Vagina (tissue), 2 donors: Measurements from ENCODE around the gene DBX2. TPM values are rescaled to one million over a fixed set of nuclear protein-coding genes. Genes with fewer than 3 reads are reported as not detected.
"Not testable (repeated sequence)": the region's sequence is repeated elsewhere in the genome, so short reads cannot be mapped to it uniquely, and the experiment has no call there.

ENCODE experiments used
- DNase-seq, 2 donors: peaks; one replicate each; pipeline ENCODE4 v3.0.0-alpha.2; 2017; ENCODE audit errors: extremely low spot score in 2 of 2
- H3K27ac ChIP-seq: fragments of 200-600 bp; sonication (generic); one replicate; pipeline ENCODE4 v1.5.1; 2019
- H3K27me3 ChIP-seq: fragments of 200-600 bp; sonication (generic); one replicate; pipeline ENCODE4 v1.5.1; 2019
- H3K36me3 ChIP-seq, 2 donors: fragments of 200-600 bp; sonication (generic); one replicate each; pipeline ENCODE4 v1.5.1; 2017 to 2019
- H3K4me1 ChIP-seq: fragments of 200-600 bp; sonication (generic); one replicate; pipeline ENCODE4 v1.5.1; 2019
- H3K4me3 ChIP-seq, 2 donors: fragments of 200-600 bp; sonication (generic); 1 replicate in 1 of 2; 2 replicates in 1 of 2; pipeline ENCODE4 v1.5.1; 2016 to 2019
- H3K9me3 ChIP-seq: fragments of 200-600 bp; sonication (generic); one replicate; pipeline ENCODE4 v1.5.1; 2019
- POLR2A ChIP-seq, 2 donors: fragments of 450-650 bp; IDR thresholded peaks; one replicate each; pipeline ENCODE4 v1.6.1; 2017; ENCODE audit warnings: antibody characterized with exemption in 2 of 2, mild to moderate bottlenecking in 2 of 2, moderate library complexity in 2 of 2
- POLR2AphosphoS5 ChIP-seq, 2 donors: sonication (generic); formaldehyde crosslinking; IDR thresholded peaks; one replicate each; pipeline ENCODE4 v1.9.0; 2017; ENCODE audit warnings: antibody characterized with exemption in 2 of 2, mild to moderate bottlenecking in 2 of 2, low read depth in 1 of 2; ENCODE audit not compliant: insufficient read depth in 1 of 2
- intact Hi-C: fragments of 100-400 bp; cut with DNase I; formaldehyde crosslinking; loops from one replicate; pipeline ENCODE4 v1.15.1; 2023
- total RNA-seq: library from RNA; depleted of rRNA; stranded (reverse); fragments of >200 nt; gene quantifications from one replicate; pipeline ENCODE4 v1.2.3, GENCODE V29; 2016
- TF ChIP-seq, protein P1 (sequence below), 3 experiments: fragments of 450-650 bp in 2 of 3; fragments of 200-600 bp in 1 of 3; sonication (generic) in 1 of 3; IDR thresholded peaks; one replicate each; pipeline ENCODE4 v1.5.1; 2017 to 2019; ENCODE audit warnings: antibody characterized with exemption in 3 of 3, mild to moderate bottlenecking in 2 of 3, moderate library complexity in 2 of 3

Gene DBX2
- total RNA-seq, 1 donor from 2014 or later: not detected

DNA sequence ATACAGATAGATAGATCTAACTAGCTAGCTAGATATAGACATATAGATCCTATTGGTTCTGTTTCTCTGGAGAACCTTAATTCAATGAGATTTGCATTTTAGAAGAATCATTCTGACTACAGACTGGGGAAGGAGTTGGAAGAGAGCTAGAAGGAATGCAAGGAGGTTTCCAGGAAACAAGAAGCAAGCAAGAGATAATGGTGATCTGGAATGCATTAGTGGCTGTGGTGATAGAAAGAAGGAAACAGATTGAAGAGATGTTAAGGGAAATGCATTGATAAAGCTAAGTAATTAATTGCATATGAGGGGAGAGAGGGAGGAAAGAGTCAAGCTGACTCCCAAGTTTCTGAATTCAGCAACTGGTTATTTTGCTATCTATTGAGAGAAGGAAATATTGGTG is 42.7 kb downstream of the DBX2 start:
- Histone ChIP-seq H3K9me3 (no peaks in the 10 kb centered on the region), H3K4me3 (no peak overlapping the region), H3K36me3 (no peaks in the 10 kb centered on the region), H3K4me1 (no peaks in the 10 kb centered on the region), H3K27ac (no peak overlapping the region), H3K27me3 (no peaks in the 10 kb centered on the region)
- intact Hi-C loops: no loop called here
- TF ChIP-seq, protein P1, sequence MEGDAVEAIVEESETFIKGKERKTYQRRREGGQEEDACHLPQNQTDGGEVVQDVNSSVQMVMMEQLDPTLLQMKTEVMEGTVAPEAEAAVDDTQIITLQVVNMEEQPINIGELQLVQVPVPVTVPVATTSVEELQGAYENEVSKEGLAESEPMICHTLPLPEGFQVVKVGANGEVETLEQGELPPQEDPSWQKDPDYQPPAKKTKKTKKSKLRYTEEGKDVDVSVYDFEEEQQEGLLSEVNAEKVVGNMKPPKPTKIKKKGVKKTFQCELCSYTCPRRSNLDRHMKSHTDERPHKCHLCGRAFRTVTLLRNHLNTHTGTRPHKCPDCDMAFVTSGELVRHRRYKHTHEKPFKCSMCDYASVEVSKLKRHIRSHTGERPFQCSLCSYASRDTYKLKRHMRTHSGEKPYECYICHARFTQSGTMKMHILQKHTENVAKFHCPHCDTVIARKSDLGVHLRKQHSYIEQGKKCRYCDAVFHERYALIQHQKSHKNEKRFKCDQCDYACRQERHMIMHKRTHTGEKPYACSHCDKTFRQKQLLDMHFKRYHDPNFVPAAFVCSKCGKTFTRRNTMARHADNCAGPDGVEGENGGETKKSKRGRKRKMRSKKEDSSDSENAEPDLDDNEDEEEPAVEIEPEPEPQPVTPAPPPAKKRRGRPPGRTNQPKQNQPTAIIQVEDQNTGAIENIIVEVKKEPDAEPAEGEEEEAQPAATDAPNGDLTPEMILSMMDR (IDR thresholded peaks at IDR 0.05): no peak
- TF ChIP-seq POLR2AphosphoS5 (IDR thresholded peaks at IDR 0.05; ENCODE audit: insufficient read depth in 1 of 2, low read depth in 1 of 2) (no peak), POLR2A (IDR thresholded peaks at IDR 0.05) (no peak)
- no peak for DNase-seq

DNA sequence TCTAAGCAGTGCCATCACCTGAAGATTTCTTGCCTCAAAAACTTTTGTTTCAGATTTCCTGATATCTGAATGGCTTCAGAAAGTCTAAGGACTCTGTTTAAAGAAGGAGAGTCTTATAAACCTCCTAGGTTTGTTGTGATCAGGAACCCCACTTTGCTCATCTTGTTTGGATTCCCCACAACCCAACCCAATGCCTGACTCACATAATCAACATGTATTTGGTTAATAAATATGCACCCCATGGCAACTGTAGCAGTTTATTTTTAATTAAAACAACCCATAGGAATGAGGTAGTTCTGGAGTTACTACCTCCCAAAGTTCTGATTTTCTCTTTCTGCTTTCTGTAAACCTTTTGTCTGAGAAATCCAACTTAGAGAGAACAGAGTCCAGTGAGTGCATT is 51.5 kb downstream of the DBX2 start:
- intact Hi-C loops: no loop called here
- H3K27me3 ChIP-seq: no peaks in the 10 kb centered on the region
- no peak for DNase-seq
- no peak overlapping the region for H3K4me3 ChIP-seq
- no peaks in the 10 kb centered on the region for H3K9me3 ChIP-seq
- no peaks in the 10 kb centered on the region for H3K4me1 ChIP-seq
- no peak for TF ChIP-seq POLR2AphosphoS5 (IDR thresholded peaks at IDR 0.05; ENCODE audit: insufficient read depth in 1 of 2, low read depth in 1 of 2)
- no peak for TF ChIP-seq POLR2A (IDR thresholded peaks at IDR 0.05)
- TF ChIP-seq, protein P1 (IDR thresholded peaks at IDR 0.05): no peak
- H3K27ac ChIP-seq: no peak overlapping the region
- no peaks in the 10 kb centered on the region for H3K36me3 ChIP-seq

DNA sequence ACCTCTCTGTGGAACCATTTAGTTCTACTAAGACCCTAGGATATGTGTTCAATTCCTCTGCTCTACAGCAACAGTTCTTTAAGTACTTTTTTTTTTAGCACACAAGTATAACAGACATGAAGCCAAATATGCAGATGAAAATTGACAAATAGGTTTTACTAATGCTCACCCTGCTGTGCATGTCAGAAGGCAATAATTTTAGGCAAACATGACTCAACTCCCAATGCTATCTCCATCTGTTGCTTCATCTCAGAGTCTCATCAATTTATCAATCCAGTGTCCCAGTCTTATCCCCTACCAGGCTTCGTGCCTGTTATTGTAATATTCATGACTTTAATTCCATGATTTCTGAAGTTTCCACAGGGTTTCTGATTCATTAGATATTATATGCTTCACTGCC is 57.7 kb downstream of the DBX2 start:
- no peak for DNase-seq
- intact Hi-C loops: no loop called here
- TF ChIP-seq POLR2A (IDR thresholded peaks at IDR 0.05) (no peak), POLR2AphosphoS5 (IDR thresholded peaks at IDR 0.05; ENCODE audit: insufficient read depth in 1 of 2, low read depth in 1 of 2) (no peak)
- TF ChIP-seq, protein P1 (IDR thresholded peaks at IDR 0.05): no peak

GRCh38 chr12:44984863-44985262 is 66.0 kb downstream of the DBX2 start:
- H3K4me3 ChIP-seq, H3K36me3 ChIP-seq, intact Hi-C loops, H3K27ac ChIP-seq, DNase-seq, H3K27me3 ChIP-seq, H3K4me1 ChIP-seq, H3K9me3 ChIP-seq: not testable (repeated sequence)

More for the DNA sequence above, 57.7 kb downstream of the DBX2 start:
- no peak overlapping the region for H3K27ac ChIP-seq
- no peaks in the 10 kb centered on the region for H3K27me3 ChIP-seq
- H3K9me3 ChIP-seq: no peaks in the 10 kb centered on the region
- H3K36me3 ChIP-seq: no peaks in the 10 kb centered on the region
- no peak overlapping the region for H3K4me3 ChIP-seq
- H3K4me1 ChIP-seq: no peaks in the 10 kb centered on the region

- H3K4me3 ChIP-seq: no peak overlapping the region
- TF ChIP-seq, protein P1 (IDR thresholded peaks at IDR 0.05): no peak
- TF ChIP-seq POLR2A (IDR thresholded peaks at IDR 0.05): no peak
- no peak for TF ChIP-seq POLR2AphosphoS5 (IDR thresholded peaks at IDR 0.05; ENCODE audit: insufficient read depth in 1 of 2, low read depth in 1 of 2)
- H3K9me3 ChIP-seq: no peaks in the 10 kb centered on the region
- H3K4me1 ChIP-seq: no peaks in the 10 kb centered on the region
- intact Hi-C loops: no loop called here
- H3K36me3 ChIP-seq: no peaks in the 10 kb centered on the region
- no peaks in the 10 kb centered on the region for H3K27me3 ChIP-seq
- DNase-seq: no peak
- no peak overlapping the region for H3K27ac ChIP-seq
These were observed 71.0 kb downstream of the DBX2 start for GRCh38 chr12:44979918-44980317.

DNA sequence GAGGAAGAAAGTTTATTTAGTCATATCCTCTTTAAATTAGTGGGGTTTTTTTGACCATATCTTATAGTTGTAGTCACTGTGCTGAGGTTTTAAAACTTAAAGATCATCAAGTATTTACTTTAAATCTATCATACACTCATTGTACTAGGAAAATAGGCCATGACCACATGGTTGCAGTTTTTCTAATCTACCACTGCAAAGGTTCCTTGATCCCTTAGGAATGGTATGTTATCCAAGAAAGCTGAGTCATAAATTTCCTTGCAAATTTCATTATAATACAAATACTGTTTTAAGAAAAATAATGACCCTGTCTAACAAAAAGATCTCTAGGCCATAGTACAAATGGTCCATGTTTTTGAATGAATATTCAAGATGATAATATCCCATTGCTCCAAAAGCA is 74.7 kb downstream of the DBX2 start:
- no peaks in the 10 kb centered on the region for H3K9me3 ChIP-seq
- H3K36me3 ChIP-seq: no peaks in the 10 kb centered on the region
- no peaks in the 10 kb centered on the region for H3K4me1 ChIP-seq
- H3K4me3 ChIP-seq: no peak overlapping the region
- intact Hi-C loops: no loop called here
- no peak overlapping the region for H3K27ac ChIP-seq
- H3K27me3 ChIP-seq: no peaks in the 10 kb centered on the region
- no peak for DNase-seq
- TF ChIP-seq POLR2AphosphoS5 (IDR thresholded peaks at IDR 0.05; ENCODE audit: insufficient read depth in 1 of 2, low read depth in 1 of 2): no peak
- no peak for TF ChIP-seq POLR2A (IDR thresholded peaks at IDR 0.05)
- TF ChIP-seq, protein P1 (IDR thresholded peaks at IDR 0.05): no peak
